Activated CD4-positive, alpha-beta T cell treated with anti-CD3 and anti-CD28 coated beads, Interleukin-2, amount 50 U/mL, for 16 hours (primary cell): ENCODE results near the gene TBC1D14.
A peak's percentile ranks its signal among the peaks of the same experiment; 100 is the strongest.
"Not testable (repeated sequence)": the region's sequence is repeated elsewhere in the genome, so short reads cannot be mapped to it uniquely, and the experiment has no call there.

Experiments used
- DNase-seq: peaks from one replicate; pipeline ENCODE4 v3.0.0-alpha.2; 2020

The TBC1D14 gene

DNA sequence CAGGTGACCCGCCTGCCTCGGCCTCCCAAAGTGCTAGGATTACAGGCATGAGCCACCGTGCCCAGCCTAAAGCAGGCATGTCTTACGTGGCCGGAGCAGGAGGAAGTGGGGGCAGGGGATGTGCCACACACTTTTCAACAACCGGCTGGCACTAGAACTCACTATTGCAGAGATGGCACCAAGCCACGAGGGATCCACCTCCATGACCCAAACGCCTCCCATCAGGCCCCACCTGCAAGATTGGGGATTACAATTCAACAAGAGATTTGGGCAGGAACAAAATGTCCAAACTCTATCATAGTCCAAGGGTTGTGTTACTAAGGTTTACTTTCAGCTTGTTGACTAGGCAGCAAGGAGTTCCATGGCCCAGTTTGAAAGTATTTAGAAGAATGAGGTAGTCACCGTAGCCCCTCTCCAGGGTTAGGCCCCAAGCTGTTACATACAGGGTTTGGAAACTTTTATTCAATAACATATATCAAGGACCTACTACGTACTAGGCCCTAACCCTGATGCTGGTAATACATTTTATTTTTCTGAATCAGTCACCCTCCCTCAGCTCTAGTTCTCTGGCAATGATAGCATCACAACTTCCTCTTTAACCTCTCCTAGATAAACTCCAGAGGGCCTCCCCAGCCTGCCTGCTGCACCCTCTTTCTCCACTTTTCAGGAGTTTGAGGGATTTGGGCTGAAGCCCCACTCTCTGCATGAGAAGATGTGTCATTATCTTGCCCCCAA is 18.0 kb upstream of the TBC1D14 start:
- no peak for DNase-seq

GRCh38 chr4:6892190-6892908 is 17.3 kb upstream of the TBC1D14 start:
- peak; percentile 69 for DNase-seq

GRCh38 chr4:6892909-6893202 is 16.8 kb upstream of the TBC1D14 start:
- DNase-seq = no peak

DNA sequence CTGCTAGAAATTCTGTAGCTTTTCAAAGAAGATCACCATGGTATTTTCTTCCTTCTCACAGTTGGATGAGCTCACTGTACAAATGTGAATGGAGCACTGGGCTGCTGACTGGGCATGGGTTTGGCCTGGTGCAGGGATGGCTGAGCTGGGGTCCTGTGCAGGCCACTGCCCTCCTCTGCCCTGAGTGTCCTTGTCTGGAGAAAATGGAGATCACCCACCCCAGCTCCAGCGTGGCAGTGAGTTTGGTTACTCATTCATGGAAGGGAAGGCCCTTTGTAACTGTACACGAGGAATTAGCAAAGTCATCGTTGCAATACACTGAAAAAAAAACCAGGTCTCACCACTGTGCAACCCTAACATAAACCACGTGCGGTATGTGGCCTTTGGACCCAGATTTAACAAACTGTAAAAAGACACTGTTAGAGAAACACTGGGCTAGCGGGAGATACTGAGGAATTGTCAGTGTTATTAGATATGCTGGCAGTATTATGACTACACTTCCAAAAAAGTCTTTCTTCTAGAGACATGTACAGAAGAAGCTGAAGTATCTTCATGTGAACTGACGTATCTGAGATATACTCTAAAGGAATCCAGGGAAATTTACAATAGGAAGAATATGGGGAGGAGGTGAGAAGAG is 16.1 kb upstream of the TBC1D14 start:
- DNase-seq = no peak

- DNase-seq = no peak
Observed at GRCh38 chr4:6894086-6894478, 15.5 kb upstream of the TBC1D14 start.

GRCh38 chr4:6894528-6895498 is 14.8 kb upstream of the TBC1D14 start:
- no peak for DNase-seq

GRCh38 chr4:6896035-6896434 is 13.6 kb upstream of the TBC1D14 start:
- no peak for DNase-seq

GRCh38 chr4:6898763-6899162 is 10.9 kb upstream of the TBC1D14 start:
- peak; percentile 60 for DNase-seq

DNA sequence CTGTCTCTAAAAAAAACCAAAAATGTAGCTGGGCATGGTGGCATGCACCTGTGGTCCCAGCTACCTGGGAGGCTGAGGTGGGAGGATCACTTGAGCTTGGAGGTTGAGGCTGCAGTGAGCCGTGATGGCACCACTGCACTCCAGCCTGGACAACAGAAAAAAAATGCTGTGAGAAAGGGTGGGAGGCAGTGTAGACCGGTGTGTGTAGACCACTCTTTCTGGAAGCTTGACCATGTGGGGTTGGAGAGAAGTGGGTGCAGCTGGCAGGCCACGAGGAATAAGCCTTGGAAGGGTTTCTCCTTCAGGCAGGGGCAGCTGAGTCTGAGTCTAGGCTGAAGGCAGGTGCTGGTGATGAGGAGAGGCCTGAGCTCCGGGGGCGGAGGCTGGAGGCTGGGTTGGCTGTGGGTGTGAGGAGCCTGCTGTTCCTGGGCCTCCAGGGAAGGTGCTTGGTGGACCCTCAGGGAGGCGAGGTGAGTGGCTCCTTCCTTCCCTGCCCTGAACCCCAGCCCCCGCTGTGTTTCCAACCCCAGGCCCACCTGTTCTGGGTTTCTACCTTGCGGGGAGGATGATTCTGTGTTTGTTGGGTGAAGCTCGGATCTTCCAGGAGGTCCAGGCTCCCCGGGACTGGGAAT is 9.3 kb upstream of the TBC1D14 start:
- DNase-seq = no peak

GRCh38 chr4:6900956-6901355 is 8.7 kb upstream of the TBC1D14 start:
- DNase-seq = no peak

GRCh38 chr4:6901669-6902317 is 7.8 kb upstream of the TBC1D14 start:
- DNase-seq = no peak

DNA sequence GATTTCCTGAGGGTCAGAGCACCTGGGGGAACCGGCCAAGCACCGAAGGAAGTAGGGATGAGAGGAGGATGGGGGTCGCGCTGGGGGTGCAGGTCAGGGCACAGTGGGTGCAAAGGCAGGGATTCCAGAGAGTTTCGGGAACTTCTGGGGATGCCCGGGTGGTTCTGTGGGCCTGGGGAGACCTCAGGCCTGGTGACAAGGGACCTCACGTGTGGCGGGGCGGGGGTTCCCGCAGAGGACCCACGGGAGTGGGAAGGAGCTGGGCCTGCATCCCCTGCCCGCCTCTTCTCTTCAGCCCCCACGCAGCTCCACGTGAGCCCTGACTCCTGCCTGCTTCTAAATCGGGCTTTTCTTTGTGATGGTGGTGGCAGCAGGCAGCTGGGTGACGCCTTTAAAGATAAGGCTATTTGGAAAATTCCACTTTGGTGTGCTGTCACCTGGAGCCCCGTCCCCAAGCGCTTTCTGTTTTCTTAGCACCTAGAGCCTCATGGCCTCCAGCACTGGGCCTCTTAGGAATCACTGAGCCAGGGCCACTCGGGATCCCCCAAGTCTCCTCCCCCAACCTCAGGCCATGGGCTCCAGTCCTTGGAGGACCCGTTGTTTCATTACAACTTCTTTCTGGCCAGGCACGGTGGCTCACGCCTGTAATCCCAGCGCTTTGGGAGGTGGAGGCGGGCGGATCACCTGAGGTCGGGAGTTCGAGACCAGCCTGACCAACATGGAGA is 7.1 kb upstream of the TBC1D14 start:
- DNase-seq = no peak

GRCh38 chr4:6905516-6906445 is 3.8 kb upstream of the TBC1D14 start:
- no peak for DNase-seq

DNA sequence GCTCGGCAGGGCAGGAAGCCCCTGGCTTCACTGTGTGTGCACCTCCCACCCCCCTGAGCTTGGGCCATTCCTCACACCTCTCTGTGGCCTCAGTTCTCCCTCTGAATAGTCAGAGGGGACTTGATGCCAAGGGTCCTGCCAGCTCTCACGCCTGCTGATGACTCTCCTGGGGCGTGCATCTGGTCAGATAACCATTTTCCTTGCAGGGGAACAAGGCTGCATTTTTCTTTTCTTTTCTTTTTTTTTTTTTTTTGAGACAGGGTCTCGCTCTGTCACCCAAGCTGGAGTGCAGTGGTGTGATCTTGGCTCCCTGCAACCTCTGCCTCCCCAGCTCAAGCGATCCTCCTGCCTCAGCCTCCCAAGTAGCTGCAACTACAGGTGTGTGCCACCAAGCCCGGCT is 3.1 kb upstream of the TBC1D14 start:
- DNase-seq = not testable (repeated sequence)

DNA sequence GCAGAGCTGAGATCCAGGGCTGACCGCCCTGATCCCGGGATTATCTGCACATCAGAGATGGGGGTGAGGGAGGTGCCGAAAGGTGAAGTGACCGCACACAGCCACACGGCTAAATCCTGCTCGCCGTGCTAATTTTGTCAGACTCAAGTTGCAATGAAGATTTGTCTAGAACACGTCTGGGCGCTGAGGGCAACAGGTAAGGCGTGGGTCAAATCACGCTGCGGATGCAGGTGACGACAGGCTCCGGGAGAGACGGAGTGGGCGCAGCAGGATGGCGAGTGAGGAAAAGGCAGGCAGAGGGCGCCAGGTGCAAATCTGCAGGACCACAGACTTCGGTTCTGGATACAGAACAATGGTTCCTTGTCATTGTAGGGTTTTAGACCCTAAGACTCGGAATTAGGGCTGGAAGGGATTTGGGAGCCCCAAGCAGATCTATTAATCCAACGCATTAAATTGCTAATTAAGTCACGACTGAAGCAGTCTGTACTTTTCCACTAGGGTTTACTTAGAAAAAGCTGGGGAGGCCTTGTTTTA is 1.9 kb upstream of the TBC1D14 start:
- DNase-seq = no peak

GRCh38 chr4:6908432-6909112 is 1.1 kb upstream of the TBC1D14 start:
- DNase-seq = no peak

GRCh38 chr4:6909970-6910339 is 329 bp downstream of the TBC1D14 start:
- DNase-seq = no peak

DNA sequence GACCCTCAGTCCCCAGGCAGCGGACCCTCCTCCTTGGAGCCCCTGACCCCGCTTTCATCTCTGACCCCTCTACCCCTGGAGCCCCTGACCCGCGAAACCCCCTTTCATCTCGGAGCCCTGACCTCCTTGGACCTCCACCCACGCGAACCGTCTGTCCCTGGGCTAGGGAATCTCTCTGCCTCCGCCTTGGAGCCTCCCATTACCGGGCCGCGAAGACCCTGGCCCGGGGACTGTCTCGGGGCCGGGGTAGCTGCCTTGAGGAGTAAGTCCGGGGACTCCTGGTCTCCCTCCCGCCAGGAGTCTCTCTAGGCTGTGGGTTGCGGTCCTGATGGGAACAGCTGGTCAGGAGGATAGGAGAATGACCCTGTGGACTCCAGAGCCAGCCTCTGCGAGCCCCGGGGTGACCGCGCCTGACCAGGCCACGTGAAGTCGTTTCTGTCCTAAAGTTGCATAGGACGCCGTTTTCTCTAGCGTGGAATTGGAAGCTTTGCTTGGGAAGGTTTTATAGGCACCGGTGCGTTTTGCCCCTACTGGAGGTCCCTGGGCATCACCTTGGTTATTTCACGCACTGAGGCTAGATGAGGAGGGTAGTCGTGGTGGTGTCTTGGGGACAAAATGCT is 824 bp downstream of the TBC1D14 start:
- no peak for DNase-seq
